ENCODE measurements around the gene RPL39L.
"Not testable (repeated sequence)": the region's sequence is repeated elsewhere in the genome, so short reads cannot be mapped to it uniquely, and the experiment has no call there.

Gene RPL39L

GRCh38 chr3:187139126-187139894 is at the start of gene RPL39L:
Gene RPL39L (minus strand): TSS chr3:187139496. CDS start chr3:187121300, 18,196 bp downstream.
- DNase-seq = peak; percentile 21

- no peak for DNase-seq
Measured at GRCh38 chr3:187188931-187189330, 49.6 kb upstream of the RPL39L start.

GRCh38 chr3:187186801-187187421 is 47.6 kb upstream of the RPL39L start:
- DNase-seq = no peak

DNA sequence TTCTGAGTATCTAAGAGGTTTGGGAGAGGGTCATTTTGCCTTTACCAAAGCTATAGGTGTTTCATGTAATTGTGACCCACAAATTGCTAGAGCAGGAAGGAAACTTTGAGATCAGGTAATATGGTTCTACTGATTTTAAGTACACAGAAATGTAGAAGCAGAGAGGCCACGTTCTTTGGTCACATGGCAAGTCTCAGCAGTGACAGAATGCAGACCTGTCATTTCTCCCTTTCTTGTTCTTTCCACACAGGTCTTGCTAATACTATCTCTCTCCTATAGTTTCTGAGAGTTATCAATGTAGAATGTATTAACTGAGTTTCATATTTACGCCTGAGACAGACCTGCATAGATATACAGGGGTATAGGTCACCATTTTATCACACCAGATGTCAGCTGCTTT is 47.1 kb upstream of the RPL39L start:
- no peak for DNase-seq

GRCh38 chr3:187185759-187186158 is 46.5 kb upstream of the RPL39L start:
- no peak for DNase-seq

DNA sequence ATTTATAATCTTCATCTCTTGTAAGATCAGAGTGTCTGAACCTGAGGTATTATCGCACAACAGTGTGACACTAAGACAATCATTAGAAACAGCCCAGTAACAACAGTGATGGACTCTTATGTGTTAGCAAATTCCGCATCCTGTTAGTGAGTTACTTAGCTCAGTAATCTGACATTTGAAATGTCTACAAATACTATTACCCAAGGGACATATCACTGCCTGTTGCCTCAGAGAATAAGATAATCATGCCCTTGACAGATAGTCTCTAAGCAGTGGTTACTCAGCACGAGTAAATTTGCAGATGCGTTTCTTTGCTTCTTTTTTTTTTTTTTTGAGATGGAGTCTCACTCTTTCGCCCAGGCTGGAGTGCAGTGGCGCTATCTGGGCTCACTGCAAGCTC is 44.6 kb upstream of the RPL39L start:
- no peak for DNase-seq

DNA sequence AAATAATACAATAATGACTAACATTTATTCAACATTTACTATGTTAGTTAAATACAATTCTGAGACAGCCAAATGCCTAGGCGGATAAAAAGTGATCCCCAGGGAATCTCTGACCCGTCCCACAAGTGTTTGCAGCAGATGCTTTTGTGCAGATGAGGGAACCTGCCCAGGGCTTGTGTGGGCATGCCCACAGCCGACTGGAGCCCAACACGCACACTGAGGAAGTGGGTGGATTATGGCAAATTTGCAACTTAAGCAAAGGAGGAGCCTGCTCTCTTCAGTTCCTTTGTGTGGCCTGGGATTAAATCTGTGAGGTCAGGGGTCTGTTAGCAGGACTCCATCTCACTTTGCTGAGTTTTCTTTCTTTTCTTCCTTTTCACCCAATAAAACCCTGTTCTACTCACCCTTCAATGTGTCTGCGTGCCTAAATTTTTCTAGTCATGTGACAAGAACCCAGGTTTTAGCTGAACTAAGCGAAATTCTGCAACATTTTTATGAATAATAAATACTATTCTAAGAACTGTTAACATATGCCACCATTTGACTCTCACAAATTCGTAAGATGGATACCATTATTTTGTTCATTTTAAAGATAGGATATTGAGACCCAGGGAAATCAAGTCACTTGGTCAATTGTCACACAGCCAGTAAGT is 44.0 kb upstream of the RPL39L start:
- DNase-seq = peak; percentile 67

DNA sequence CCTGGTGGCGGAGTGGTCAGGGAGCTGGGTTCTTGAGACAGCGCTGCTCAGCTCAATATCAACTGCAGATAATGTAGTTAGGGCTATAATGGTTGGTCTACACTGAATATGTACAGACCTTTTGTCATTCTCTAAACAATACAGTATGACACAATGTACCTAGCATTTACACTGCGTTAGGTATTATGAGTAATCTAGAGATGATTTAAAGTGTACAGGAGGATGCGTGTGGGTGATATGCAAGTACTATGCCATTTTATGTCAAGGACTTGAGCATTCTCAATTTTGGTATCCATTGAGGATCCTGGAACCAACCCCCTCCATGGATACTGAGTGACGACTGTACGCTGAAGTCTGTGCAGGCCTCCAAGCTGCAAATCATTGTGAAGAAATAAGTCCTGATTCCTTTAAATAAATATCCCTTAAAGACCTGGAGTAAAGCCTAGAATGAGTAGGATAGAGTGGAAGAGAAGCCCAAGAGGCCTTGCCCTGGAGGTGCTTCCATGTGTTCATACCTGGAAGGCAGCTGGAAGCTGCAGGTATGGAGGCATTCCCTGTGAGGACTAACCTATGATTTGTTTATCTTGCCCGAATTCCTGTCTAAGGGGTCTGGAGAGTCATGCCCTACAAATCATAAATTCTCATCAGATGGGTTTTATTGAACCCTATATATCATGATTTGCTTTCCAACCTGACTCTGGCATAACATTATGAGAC is 42.3 kb upstream of the RPL39L start:
- no peak for DNase-seq

GRCh38 chr3:187172929-187173328 is 33.6 kb upstream of the RPL39L start:
- DNase-seq = no peak

DNA sequence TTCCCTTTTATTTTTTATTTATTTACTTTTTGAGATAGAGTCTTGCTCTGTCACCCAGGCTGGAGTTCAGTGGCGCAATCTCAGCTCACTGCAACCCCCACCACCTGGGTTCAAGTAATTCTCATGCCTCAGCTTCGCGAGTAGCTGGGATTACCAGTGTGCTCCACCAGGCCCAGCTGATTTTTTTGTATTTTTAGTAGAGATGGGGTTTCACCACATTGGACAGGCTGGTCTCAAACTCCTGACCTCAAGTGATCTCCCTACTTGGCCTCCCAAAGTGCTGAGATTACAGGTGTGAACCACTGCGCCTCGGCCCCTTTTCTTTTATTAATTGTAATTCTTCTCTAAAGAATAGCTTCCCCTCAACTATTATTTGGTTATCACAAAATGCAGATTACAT is 31.6 kb upstream of the RPL39L start:
- not testable (repeated sequence) for DNase-seq

GRCh38 chr3:187169231-187169960 is 30.1 kb upstream of the RPL39L start:
- no peak for DNase-seq

GRCh38 chr3:187167777-187168176 is 28.5 kb upstream of the RPL39L start:
- no peak for DNase-seq

DNA sequence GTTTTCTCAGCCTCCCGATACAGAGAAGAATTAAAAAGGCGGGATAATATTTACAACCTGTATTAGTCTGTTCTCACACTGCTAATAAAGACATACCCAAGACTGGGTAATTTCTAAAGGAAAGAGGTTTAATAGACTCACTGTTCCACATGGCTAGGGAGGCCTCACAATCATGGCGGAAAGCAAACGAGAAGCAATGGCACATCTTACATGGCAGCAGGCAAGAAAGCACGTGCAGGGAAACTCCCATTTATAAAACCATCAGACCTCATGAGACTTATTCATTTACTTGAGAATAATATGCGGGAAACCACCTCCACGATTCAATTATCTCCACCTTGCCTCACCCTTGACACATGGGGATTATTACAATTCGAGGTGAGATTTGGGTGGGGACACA is 27.5 kb upstream of the RPL39L start:
- DNase-seq = no peak

GRCh38 chr3:187165144-187165543 is 25.8 kb upstream of the RPL39L start:
- DNase-seq = peak; percentile 69

- no peak for DNase-seq
Measured at GRCh38 chr3:187162265-187162953, 23.1 kb upstream of the RPL39L start.

GRCh38 chr3:187161556-187161955 is 22.3 kb upstream of the RPL39L start:
- no peak for DNase-seq

DNA sequence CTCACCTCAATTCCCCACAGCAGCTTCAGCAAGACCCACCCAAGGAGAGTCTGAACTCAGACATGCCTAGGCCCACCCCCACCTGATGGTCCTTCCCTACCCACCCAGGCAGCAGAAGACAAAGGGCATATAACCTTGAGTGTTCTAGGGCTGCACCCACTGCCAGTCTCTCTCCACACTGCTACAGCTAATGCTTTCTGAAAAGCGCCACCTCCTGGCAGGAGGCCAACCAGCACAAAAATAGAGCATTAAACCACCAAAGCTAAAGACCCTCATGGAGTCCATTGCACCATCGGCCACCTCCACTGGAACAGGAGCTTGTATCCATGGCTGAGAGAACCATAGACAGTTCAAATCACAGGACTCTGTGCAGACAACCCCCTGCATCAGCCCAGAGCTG is 11.3 kb upstream of the RPL39L start:
- DNase-seq = no peak

- no peak for DNase-seq
Measured at GRCh38 chr3:187150186-187150585, 10.9 kb upstream of the RPL39L start.

DNA sequence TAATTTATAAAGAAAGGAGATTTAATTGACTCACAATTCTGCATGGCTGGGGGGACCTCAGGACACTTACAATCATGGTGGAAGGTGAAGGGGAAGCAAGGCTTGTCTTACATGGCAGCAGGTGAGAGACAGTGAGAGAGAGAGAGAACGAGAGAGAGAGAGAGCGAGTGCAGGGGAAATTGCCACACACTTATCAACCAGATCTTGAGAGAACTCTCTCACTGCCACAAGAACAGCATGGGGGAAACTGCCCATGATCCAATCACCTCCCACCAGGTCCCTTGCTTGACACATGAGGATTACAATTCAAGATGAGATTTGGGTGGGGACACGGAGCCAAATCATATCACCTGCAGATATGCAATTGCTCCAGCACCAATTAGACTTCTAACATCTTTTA is 7.1 kb upstream of the RPL39L start:
- no peak for DNase-seq

DNA sequence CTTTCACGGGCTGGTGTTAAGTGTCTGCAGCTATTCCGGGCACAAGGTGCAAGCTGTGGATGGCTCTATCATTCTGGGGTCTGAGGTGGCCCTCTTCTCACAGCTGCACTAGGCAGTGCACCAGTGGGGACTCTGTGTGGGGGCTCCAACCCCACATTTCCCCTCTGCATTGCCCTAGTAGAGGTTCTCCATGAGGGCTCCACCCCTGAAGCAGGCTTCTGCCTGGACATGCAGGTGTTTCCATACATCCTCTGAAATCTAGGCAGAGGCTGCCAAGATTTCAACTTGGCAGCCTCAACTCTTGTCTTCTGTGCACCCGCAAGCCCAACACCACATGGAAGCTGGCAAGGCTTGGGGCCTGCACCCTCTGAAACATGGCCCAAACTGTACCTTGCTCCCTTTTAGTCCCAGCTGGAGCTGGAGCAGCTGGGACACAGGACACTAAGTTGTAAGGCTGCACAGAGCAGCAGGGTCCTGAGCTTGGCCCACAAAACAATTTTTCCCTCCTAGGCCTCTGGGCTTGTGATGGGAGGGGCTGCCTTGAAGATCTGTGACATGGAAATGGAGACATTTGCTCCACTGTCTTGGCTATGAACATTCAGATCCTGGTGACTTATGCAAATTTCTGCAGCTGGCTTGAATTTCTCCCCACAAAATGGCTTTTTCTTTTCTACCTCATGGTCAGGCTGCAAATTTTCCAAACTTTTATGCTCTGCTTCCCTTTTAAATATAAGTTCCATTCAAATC is 6.0 kb upstream of the RPL39L start:
- DNase-seq = no peak

GRCh38 chr3:187139895-187140253 is 578 bp upstream of the RPL39L start:
- no peak for DNase-seq
